Measurements from ENCODE around the gene CKAP2L.

Gene CKAP2L

GRCh38 chr2:112688086-112688880, 76.1 kb downstream of the CKAP2L start:
- Histone ChIP-seq H3K36me3 (ENCODE audit: insufficient read depth, low read length) (no peaks in the 10 kb centered on the region), H3K9me3 (ENCODE audit: insufficient read depth, low read depth, low read length) (no peaks in the 10 kb centered on the region), H3K9ac (ENCODE audit: low read depth, low read length, poor library complexity, severe bottlenecking) (no peak overlapping the region), H3F3A (ENCODE audit: low read depth) (no peaks in the 10 kb centered on the region), H3K4me1 (ENCODE audit: insufficient read depth, low read length, poor library complexity, severe bottlenecking) (peaks cover 44% of the 10 kb centered on the region), H3K4me3 (ENCODE audit: low read length, poor library complexity, severe bottlenecking) (no peak overlapping the region), H3K9me2 (replicated peaks; ENCODE audit: low read depth, low read length) (no peaks in the 10 kb centered on the region), H3K27me3 (ENCODE audit: insufficient read depth, low read length, poor library complexity, severe bottlenecking) (no peaks in the 10 kb centered on the region), H3K79me2 (ENCODE audit: insufficient read depth, low read length) (no peaks in the 10 kb centered on the region), H4K20me1 (ENCODE audit: insufficient read depth, low read length, poor library complexity, severe bottlenecking) (no peaks in the 10 kb centered on the region), H2AFZ (ENCODE audit: low read length) (no peak overlapping the region), H3K4me2 (ENCODE audit: low read depth, low read length, poor library complexity, severe bottlenecking) (no peak overlapping the region)
- TF ChIP-seq CTCF (conservative IDR thresholded peaks at IDR 0.05; ENCODE audit: low read length) = no peak
- TF ChIP-seq EZH2phosphoT487 (IDR thresholded peaks at IDR 0.05; ENCODE audit: borderline replicate concordance) = no peak

DNA sequence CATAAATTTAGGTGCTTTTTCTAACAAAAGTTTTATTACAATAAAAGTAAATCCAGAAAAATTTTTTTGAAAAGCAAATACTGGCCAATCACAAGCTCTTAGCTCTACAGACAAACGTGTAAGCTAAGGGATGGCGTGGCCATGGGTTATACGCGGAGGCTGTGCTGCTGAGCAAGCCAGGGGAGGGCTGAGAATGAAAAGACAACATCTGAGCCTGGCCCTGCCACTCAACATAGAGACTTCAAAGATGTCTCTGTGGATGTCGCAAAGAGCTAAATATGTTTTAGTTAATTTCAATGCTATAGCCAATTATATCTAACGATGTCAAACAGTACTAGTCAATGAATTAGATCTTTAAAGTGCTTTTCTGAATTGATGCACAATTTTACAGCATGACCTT, 76.9 kb downstream of the CKAP2L start:
- H3K36me3 ChIP-seq (ENCODE audit: insufficient read depth, low read length) = no peaks in the 10 kb centered on the region
- H3K9me3 ChIP-seq (ENCODE audit: insufficient read depth, low read depth, low read length) = no peaks in the 10 kb centered on the region
- H3K79me2 ChIP-seq (ENCODE audit: insufficient read depth, low read length) = no peaks in the 10 kb centered on the region
- no peaks in the 10 kb centered on the region for H3F3A ChIP-seq (ENCODE audit: low read depth)
- no peaks in the 10 kb centered on the region for H3K27me3 ChIP-seq (ENCODE audit: insufficient read depth, low read length, poor library complexity, severe bottlenecking)
- H2AFZ ChIP-seq (ENCODE audit: low read length) = no peak overlapping the region
- H3K9ac ChIP-seq (ENCODE audit: low read depth, low read length, poor library complexity, severe bottlenecking) = no peak overlapping the region
- H3K4me3 ChIP-seq (ENCODE audit: low read length, poor library complexity, severe bottlenecking) = no peak overlapping the region
- H3K4me2 ChIP-seq (ENCODE audit: low read depth, low read length, poor library complexity, severe bottlenecking) = no peak overlapping the region
- no peaks in the 10 kb centered on the region for H4K20me1 ChIP-seq (ENCODE audit: insufficient read depth, low read length, poor library complexity, severe bottlenecking)
- H3K9me2 ChIP-seq (replicated peaks; ENCODE audit: low read depth, low read length) = no peaks in the 10 kb centered on the region
- TF ChIP-seq CTCF (conservative IDR thresholded peaks at IDR 0.05; ENCODE audit: low read length) (no peak), EZH2phosphoT487 (IDR thresholded peaks at IDR 0.05; ENCODE audit: borderline replicate concordance) (no peak)
- H3K4me1 ChIP-seq (ENCODE audit: insufficient read depth, low read length, poor library complexity, severe bottlenecking) = peaks cover 37% of the 10 kb centered on the region

Measured in Loucy (cell line).